HG02678 (cell line): ENCODE measurements around the gene FAT3.

Experiments used
- ATAC-seq: cut with Tn5 transposase; IDR thresholded peaks from one replicate; pipeline ENCODE4 v1.9.1; 2021; ENCODE audit warnings: mild to moderate bottlenecking, moderate library complexity; ENCODE audit not compliant: unreplicated experiment

FAT3 gene

DNA sequence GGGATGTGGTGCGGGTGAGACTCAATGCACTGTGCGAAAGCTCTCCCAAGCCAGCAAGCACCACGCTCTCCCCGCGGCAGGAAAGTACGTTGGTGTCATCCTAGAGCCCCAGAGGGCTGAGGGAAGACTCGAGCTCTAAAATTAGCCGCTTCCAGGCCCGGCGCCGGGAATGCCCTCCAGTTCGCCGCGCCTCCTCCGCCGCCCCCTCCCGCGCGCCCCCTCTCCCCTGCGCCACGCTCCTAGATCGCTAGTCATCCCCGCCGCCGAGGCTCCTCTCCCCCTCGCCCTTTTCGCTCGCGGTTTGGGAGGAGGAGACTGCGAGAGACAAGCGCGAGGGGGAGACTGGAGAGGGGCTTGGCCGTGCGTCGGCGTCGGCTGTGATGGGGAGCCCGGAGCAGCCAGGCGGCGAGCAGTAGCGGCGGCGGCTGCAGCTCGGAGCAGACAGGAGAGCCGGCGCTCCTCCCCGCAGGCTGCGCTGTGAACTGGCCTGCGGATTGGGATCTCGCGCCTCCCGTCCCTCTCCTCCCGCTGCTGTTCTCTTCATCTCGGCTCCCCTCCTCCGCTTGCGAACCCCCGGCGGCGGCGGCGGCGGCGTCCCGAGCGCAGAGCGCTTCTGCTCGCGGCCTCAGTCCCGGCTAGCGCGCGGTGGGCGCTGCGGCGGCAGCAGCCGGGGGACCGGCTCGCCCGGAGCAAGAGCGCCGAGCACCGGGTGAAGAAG lies at the start of gene FAT3:
FAT3 (plus strand) TSS at position 412 of the 718 bp plus-strand sequence. CDS start 127,295 bp downstream, outside the sequence.
- no peak for ATAC-seq

DNA sequence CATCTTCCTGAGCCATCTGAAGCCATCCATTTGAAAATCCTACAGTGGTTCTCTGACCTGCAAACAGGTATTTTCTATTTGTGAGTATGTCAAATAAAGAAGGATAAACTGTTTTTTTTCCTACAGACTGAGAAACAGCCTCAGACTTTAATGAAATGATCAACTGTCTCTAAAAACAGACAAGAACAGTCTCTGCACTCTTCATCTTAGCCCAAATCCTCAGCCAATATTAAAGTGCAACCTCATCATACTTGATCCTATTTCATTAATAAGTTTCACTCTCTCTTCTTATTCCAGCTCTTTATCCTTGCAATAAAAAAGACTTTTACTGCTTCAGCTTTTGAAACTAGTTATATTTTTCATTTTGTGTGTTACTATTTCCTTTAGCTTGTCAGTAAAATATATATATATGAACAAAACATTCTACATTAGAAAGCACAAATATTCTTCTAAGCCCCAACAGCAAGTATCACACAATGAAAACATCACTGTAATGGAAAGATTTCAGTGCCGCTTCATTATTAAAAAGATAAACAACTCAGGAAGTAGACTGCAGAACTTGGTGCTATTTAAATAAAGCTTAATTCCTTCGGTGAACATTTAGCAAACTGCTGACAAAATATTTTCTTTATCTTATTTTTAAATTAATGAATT lies 45.5 kb upstream of the FAT3 start:
- ATAC-seq = no peak

- no peak for ATAC-seq
These were observed 44.4 kb upstream of the FAT3 start for GRCh38 chr11:92180226-92180625.

DNA sequence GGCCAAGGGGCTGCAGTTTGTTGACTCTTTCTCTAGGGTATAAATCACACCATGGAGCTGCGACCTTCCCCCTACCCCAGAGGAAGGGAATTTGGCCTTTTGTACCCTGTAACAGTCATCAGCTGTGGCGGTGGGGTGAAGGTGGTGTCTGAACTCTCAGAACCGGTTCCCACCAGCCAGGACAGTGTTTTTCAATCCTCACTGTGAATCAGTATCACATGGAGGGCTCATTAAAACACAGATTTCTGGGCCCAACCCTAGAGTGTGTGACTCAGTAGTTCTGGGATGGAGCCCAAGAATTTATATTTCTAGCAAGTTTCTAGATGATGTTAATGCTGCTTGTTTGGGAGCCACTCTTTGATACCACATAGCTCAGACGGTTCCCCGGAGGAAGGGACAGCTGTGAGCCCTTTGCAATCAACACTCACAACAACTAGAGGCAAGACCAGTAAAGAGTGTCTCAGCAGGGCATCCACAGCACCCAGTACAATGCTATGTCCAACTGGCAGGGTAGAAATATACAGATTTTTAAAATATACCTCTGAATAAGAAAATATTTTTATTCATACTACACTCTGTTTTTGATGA lies 43.9 kb upstream of the FAT3 start:
- no peak for ATAC-seq

GRCh38 chr11:92190535-92191206 lies 33.9 kb upstream of the FAT3 start:
- ATAC-seq = no peak

- ATAC-seq = no peak
These were observed 32.5 kb upstream of the FAT3 start for GRCh38 chr11:92192141-92192540.

DNA sequence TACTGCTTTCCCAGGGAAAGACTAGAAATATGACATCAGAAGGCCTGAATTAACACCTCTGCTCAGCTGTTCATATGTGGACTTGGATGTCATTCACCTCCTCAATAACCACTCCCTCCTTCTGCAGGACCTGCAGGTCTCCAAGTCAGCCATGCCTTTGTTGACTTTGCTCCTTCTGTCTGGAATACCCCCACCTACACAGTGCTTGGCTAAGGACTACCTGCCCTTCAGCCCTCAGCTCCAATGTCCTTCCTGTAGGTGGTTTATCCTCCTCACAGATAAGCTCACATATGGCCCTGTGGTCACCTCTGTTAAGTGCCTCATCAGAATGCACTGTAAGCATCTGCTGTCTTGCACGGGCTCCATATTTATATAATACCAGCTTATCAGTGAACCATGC lies 26.4 kb upstream of the FAT3 start:
- no peak for ATAC-seq

GRCh38 chr11:92199991-92200390 lies 24.6 kb upstream of the FAT3 start:
- no peak for ATAC-seq

DNA sequence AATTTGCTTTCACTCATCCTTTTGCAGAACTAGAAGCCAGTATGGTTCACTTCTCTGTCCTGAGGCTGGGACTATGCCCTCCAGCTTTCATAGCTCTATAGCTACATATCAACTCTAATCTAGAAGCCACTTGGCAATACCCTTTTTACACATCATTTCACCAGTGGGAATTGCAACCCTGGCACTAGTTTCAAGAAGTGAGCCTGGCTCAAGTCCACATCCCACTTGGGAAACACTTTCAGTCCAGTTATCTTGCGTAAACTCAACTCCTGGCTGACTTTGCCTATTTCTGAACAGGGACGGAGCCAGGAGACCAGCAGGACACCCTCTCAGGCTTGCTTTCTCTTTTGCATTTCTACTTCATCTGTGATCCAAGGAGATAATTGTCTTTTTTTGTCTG lies 19.9 kb upstream of the FAT3 start:
- ATAC-seq = no peak

DNA sequence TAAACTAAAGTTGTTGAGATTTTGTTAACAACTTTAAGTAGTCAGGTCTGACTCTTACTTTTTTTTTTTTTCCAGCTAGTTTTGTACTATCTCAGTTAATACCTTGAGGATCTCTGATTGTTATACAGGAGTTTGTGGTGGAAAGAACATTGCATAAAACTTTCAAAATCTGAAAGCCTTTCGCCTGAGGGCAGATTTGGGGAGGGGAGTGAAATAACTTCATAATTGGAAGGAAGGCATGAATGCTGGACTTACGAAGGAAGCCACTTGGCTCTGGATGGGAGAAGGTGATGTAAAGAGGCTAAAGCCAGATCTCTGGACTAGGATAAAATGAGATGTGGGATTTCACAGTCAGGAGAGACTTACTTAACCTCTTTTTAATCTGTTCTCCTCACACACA lies 18.2 kb upstream of the FAT3 start:
- ATAC-seq = no peak

GRCh38 chr11:92211576-92212167 lies 12.9 kb upstream of the FAT3 start:
- no peak for ATAC-seq

DNA sequence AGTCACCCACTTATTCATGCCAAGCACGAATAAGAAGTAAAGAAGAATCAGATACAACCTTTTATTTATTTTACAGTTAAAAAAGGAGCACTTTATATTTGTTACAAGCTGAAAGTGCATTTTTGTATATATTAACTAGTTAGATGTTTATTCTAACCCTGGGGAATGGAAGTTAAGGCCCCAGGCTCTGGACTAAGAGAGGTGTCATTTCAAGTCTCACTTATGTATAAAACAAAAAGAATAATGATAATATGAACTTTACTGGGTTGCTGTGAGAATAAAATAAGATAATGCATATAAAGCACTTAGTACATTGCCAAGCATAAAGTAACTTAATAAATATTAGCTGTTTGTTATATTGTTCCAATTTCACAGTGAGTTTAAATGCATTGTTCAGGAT lies 12.1 kb upstream of the FAT3 start:
- ATAC-seq = no peak

- ATAC-seq = no peak
These were observed 7.8 kb upstream of the FAT3 start for GRCh38 chr11:92216789-92217188.

GRCh38 chr11:92219476-92219875 lies 5.1 kb upstream of the FAT3 start:
- ATAC-seq = no peak

DNA sequence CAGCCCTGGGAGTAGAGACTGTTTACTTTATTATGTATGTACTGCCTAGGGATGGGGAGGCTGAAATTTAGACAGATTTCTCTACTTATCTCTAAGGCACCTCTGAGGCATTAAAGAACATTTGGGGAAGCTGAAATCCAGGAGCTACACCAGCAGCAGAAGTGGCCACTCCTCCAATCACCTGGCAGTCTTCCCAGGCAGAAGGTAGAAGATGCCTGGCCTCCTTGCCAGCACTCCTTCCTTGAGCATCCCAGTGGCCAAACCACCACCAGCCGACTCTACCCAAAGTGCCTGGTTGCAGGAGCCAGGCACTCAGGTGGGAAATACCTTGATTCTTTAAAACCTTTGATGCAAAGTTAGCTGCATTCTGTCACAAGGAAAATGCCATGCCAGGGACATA lies 1.9 kb upstream of the FAT3 start:
- ATAC-seq = no peak

DNA sequence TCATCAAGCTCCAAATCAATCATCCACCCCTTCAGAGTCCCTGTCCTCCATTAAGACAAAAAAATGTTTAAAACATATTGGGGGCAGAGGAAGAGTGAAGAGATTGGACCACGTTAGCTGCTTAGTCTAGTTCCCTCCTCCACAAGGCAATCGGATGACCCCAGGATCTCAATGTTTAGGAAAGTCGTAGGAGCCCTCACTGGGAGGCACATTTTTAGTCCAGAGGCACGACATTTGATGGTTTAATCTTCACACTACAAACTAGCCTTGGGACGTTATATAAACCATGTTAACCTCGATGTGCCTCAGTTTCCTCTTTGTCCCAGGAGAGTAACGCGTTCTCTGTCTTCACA lies 588 bp upstream of the FAT3 start:
- ATAC-seq = no peak

- ATAC-seq = no peak
These were observed 528 bp downstream of the FAT3 start for GRCh38 chr11:92225125-92225567.

DNA sequence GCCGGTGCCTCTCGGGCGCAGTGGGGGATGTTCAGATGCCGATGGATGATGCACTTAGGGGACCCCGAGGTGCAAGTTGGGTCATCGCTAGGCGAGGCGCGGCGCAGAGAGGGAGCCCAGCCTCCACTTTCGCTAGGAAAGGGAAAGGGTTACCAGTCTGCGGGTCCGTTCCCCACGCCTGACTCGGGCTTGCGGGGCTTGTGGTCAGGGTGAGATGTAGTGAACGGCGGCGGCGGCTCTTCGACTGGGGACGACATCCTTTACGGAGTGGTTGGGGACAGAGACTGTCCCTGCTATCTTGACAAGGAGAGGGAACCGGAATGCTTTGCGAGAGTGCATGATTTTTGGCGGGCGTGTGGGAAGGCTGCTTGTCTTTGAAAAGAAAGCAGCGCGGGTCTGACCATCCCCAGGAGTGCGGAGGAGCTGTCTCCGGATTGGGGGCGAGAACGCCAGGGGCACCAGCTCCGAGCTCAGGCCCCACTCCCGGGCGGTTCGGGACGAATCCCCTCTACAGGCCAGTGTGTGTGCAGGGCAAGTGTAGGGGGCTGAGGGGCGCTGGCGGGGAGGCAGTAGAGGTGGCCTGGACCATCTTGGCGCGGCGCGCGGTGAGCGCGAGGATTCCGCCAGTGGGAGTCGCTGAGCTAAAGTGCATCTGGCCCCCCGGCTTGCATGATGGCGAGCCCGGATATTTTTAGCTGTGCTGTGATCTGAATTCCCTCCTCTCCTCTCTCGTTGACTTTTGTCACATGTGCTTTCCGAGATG lies 1.1 kb downstream of the FAT3 start:
- no peak for ATAC-seq

DNA sequence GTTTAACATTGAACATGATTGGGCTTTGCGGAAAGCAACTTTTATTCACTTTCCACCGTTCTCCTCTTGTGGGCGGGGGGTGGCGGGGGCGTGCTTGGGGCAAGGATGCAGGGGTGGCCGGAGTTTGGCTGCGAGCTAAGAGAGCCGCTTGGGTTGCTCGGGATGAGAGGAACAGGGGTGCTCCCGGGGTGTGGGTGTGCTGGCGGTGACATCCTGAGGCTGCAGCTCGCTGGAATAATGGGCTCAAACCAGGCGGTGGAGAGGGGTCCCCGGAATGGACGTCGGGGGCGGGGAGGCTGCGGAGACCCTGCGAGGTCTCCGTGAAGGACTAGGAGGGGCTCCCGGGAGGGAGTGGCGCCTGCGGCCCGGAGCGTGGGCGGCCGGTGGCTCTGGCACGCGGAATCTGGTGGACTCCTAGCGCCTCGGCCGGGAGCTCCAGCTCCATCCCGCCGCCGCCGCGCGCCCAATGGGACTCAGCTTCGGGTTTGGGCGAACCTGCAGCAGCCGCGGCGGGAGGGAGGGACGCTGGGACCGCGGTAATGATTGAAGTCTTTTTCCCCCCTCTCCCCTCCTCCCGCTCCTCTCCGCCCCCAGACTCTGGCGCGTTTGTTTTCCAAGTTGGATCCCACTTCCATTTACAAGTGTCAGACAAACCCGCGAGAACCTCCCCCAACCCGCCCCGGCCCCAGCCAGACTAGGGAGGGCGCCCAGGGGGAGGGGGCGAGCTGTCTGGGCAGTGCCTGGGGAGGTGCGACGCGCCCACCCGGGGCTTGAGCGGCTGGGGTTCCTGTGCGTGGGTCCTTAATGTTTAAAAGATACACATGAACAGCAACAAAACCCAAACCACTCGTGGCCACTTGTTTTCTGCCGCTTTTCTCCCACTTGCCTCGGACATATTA lies 2.0 kb downstream of the FAT3 start:
- ATAC-seq = no peak
